GM18873 (cell line): ENCODE measurements around the gene HOXD10.

ENCODE experiments used
- ATAC-seq: cut with Tn5 transposase; IDR thresholded peaks from one replicate; pipeline ENCODE4 v1.9.1; 2021; ENCODE audit warnings: mild to moderate bottlenecking, moderate library complexity, moderate number of reproducible peaks; ENCODE audit not compliant: unreplicated experiment, low FRiP score

HOXD10 gene

DNA sequence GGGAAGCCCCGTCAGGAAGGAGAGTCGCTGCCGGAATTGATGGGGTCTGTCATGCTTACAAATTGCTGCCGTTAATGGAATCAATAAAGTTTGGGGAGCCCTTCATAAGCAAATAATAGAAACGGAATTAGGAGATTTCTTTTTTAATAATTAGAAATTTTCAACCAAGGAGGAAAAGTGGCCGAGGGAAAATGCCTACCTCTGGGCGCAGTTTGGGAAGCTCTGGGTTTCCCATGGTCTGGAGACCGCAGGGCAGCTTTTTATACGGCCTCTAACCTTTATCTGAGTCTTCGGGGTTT lies 34.1 kb upstream of the HOXD10 start:
- no peak for ATAC-seq

DNA sequence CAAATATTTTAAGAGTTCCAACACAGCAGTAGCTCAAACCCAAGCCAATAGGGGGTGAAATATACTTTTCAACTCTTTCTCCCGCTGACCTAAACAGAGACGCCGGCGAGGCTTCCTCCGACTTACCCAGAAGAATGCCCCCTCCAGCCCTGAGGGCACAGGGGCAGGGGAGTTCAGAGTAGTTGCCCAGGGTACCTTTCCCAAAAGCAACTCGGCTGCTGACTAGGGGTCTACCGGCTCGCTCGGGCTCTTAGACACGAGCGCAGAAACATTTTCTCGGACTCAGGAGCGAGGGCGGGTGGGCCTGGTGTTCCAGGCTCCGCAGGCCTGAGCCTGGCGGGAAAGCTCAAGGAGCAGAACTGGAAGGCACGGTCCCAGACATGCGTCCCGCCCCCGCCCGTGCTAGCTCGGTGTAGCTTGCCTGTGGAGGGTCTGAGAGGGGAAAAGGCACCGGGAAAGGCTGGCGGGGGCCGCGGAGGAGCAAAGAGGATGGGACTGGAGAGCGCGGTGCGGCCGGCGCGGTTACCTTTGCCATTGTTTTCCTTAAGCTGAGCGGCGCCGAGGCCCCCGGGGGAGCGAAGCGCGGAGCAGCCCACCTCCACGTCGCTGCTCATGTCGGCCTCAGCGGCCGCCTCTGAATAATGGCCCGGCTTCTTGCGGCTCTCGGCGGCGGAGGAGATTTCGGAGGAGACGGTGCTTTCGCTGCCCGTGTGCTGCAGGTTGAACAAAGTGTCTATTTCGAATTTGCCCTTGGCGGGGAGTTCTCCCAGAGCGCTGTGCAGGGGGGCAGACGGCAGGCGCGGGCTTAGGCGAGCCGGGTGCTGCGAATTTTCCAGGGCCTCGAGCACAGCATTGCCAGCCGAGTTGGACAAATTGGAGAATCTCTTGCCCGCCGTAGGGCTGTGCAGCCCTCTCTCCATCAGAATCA lies 33.5 kb upstream of the HOXD10 start:
- ATAC-seq, result no peak

DNA sequence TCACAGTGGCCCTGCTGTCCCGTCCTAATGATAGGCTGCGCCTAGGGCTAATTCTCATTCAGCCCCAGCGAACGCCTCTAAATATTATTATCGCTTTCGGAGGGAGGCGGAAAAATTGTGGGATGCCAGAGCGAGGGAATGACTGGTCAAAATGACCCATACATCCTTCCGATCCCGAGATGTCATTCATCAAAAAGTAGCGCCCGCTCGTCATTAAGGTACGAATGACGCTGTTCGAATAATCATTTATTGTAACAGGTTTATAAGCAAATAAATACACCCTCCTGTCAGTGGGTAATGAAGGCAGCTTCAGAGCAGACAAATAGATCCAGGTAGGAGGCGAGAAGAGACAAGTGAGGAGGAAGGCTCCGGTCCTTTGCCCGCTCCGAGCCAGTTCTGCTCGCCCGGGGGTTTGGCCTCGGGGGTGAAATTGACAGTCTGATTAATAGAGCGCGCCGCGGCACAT lies 32.7 kb upstream of the HOXD10 start, which contains the start of gene EVX2:
Gene EVX2, minus strand, starts transcription at position 167 of the 466 bp plus-strand sequence. CDS start 186 bp downstream, outside the sequence.
- ATAC-seq, result no peak

DNA sequence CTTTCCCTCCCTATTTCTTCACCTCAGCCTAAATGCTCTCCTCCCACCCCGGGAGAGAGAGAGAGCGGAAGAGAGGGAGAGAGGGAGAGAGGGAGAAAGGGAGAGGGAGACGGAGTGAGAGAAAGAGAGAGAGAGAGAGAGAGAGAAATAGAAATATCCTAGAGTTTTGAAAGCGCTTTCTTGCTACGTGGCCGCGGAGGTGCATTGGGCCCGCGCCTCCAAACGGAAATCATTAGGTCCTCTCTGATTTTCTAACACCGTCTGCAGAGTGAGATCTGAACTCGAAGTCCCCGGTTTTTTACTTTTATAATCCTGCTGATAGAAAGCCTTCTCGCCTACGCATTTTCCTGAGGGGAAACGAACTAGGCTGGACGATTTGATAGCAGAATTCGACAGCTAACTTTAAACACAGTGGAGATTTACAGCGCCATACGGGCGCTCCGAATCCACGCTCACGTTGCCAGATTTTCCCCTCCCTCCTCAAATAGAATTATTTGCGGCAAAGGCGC lies 31.9 kb upstream of the HOXD10 start:
- no peak for ATAC-seq

DNA sequence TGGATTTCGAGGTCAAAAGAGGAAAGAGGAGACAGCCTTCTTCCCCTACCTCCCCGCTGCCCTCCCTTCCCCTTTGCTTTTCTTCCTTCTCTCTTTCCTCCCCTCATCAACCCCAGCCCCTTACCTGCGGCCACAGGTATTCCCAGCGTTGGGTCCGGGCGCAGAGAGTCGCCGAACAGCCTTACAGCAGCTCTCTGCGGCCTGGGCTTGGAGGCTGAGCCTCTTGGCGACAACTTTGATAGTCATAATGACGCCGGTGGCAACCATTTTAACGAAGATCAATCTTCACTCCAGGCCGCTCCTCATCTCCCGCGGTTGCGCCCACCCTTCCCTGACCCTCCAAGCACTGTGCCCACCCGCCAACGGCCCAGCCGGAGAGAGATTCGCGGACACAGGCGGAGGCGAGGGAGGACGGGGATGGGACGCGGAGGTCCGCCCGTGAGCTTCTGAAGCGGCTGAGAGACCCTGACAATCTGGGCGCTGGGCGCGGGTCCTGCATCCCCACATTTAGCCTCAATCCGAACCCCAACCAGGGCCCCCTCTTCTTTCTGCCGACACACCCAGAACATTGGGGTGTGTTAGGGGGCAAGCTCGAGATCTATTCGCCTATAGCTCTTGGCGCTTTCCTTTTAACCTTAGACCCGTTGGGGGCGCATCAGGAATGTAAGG lies 31.3 kb upstream of the HOXD10 start:
- ATAC-seq, result no peak

DNA sequence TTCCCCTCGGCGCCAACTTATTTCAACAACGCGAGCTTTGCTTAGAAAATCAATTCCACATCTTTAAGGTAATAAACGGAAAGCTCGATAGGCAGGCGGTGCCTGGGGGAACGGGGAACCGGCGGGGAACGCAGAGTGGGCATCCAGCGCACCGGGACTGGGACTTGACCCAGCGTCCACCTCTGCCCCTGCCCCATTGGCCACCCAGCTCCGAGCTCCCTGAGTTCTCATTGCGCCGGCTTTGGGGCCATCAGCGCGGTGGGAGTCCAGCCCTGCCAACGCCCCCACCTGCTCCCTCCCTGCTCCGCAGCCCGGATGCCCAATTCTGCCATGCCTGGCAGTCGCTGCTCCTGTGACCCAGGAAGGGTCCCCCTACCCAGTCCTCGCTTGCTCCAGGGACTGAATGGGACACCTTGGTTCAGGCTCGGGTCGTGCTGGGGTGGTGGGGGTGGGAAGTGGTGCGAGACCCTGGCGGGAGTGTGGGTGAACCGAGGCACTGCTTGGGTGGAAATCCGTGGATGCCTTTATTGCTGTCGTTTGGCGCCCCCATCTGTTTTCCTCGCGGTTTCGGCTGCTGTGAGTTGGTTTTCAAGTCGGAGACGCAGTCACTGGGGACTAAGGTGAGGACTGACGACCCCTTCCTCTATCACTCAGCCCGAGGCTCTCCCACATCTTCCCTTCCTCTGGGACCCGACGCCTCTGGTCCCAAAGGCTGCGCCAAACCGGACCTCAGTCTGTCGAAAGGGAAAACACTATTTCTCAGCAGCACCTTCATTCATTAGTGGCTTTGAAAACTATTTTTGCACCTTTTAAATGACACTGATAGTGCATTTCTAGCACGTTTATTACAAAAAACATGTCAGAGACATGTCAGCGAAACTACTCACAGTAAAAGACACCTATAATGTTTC lies 30.5 kb upstream of the HOXD10 start:
- no peak for ATAC-seq

DNA sequence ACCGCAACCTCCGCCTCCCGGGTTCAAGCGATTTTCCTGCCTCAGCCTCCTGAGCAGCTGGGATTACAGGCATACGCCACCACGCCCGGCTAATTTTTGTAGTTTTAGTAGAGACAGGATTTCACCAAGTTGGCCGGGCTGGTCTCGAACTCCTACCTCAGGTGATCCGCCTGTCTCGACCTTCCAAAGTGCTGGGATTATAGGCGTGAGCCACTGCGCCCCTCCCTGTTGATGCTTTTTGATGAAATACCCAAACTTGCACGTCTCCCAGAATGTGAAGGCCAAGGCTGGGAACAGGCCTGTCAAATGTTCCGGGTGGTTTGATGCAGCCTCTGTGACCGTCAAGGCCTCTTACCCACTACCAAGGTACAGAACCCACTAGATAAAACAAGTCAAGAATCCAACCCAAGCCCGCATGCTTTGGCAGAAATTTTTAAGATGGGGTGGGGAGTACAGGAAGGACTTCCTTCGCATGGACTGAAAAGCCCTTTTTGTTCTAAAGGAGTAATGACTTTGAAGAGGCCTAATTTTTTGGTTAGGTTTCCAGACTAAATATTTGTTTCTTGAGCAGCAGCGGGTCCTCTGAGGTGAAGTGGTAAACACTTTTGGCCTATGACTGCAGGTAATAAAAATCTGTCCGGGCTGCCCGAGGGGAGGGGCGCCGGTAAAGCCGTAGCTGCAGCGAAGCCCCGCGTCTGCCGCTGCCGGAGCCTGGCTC lies 29.1 kb upstream of the HOXD10 start:
- no peak for ATAC-seq

DNA sequence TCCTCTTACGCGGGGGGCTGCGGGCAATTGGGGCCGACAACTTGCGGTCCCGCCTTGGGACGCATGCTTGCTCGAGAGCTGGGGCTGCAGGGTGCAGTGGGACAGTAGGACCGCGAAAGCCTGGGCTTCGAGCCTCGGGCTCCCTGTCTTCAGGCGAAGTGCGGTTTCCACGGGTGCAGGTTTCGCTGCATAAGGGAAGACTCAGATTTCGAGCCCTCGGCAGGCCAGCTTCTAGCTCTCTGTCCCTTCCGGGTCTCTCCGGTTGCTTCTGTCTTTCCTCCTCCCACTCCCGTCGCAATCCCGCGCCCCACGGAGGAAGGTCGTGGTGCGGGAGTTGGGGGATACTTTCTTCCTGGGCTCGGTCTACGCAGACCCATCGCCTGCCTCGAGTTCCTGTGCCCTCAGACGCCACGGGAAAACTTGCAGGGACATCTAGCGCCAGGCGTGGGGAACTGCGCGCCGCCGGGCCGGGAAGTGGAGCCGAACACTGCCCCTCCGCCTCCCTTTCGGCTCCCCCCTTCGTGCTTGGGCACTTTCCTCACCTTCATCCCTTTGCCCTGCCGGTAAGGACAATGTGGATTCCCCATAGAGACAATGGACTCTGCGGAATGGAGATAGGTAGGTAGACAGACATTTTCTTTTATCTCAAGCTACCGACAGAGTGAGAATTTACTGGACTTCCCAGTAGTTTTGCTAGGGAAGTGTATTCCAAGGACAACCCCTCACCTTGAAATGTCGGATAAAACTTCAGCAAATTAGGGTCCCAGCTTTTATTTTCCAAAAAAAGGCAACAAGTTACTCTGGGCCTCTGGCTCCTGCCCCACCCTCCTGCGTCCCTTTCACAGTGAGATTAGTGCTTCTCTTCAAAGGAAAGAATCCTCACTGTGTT lies 28.3 kb upstream of the HOXD10 start:
- ATAC-seq, result no peak

DNA sequence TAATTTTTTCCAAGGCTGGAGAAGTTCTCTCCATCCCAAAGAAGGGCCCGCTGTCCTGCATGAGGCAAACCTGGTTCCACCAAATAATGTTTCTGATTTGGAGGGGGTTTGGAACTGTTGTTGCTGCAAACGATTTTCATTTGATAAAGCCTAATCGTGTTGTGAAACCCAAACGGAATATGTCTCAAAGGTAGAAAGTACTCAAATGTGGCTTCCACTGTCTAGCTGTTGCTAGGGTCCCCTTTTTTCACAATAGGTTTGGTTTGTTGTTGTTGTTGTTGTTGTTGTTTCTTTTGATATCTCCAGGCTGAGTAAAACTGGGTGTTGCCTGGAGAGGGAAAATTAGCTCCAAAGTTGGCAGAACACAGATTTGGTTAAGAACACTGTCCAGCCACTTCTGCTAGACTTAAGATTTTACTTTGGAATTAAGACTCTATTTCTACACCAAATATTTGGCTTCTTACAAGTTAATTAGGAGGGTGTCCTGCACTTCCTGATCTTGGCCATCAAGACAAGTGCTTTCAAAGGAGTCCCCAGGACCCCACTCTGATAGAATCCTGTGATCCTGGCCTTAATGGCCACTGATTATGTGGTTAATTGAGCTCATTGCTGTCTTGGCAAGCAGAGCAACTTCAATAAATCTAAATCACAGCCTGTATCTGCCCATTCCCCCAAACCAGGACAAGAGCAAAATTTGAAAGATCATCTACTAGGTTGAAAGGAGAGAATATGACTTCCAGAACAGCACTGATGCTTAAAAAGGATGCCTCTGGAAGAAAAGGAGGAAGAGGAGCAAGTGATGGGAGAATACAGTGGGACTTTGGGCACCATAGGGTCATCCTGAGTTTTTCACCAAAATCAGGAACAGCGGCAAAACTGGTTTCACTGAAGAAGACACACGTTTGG lies 27.4 kb upstream of the HOXD10 start:
- no peak for ATAC-seq

DNA sequence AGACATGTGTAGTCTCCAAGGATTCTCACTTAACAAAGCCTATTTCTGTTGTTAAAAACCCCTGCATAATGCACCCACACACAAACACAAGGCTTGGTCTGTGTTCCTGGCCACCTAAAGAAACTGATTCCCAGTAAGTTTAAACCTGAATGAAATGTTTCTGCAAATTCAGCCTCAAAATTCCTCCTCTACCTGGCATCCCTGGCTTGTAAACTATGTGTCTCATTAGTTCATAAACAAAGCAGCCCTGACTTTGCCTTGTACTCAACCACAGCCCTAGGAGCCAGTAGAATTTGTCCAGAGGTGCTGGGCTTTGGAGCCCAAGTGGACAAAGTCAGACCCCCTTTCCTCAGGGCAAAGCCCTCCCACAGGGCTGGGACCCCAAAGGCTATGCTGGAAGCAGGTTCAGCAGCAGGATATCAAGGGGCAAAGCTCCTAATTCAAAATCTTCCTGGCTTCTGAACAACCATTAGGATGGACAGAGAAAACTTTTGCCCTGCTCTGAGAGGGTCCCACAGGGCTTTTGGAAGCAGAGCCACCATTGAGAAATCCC lies 26.7 kb upstream of the HOXD10 start:
- ATAC-seq, result no peak

DNA sequence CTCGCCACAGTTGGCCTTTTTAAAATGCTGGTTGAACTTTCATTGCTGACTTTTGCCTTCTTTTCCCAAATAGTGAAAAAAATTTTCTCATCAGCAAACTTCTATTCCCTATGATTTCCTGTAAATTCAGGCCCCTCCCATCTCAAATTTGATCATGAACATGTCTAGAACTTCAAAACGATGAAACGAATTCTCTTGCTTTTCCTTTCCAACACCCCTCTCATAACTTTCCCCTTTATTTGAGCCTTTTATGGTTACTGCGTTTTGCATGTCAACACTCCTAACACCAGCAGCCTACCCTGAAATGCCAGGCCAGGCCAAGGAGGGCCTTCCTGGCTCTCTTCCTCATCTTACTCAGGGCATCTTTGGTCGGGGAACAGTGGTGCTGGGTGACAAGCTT lies 25.7 kb upstream of the HOXD10 start:
- ATAC-seq, result no peak

DNA sequence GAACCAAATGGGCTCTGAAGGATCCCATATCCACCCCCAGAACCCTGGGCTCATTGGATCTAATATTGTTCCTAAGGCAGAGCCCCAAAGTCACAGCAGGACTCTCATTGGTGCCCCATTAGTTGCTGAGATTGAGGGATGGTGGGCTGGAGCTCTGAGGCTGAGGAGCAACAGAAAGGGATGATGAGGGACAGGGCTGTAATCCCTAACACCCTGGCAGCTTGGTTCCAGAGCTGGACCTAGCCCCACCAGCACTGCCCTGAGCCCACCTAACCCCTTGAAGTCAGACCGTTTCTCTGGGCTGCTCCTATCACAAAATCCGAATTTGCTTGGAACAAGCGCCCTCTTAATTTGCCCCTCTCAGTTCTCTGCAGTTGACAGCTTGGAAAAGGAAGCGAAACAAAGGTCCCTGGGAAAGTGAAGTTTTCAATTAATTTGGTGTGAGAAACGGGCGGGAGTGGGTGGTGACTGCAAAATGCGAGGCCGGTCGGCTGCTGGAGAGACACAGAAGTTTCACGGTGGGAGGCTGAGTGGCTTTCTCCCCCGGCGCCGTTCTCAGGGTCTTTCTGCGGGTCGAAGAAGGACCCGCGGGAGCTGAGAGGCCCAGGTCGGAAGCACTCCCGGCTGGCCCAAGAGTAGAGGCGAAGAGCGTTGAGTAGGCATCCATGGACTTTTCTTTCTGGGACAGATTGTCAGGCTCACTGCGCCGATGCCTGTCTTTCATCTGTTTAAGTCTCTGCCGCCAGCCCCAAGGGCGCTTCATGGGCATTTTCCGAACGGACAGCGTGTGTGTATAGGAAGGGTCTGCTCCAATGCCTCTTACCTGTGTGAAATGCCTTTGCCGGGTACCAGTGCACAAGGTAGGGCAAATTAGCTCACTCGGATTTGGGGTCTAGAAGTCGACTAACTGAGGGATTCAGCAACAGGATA lies 25.0 kb upstream of the HOXD10 start:
- no peak for ATAC-seq

DNA sequence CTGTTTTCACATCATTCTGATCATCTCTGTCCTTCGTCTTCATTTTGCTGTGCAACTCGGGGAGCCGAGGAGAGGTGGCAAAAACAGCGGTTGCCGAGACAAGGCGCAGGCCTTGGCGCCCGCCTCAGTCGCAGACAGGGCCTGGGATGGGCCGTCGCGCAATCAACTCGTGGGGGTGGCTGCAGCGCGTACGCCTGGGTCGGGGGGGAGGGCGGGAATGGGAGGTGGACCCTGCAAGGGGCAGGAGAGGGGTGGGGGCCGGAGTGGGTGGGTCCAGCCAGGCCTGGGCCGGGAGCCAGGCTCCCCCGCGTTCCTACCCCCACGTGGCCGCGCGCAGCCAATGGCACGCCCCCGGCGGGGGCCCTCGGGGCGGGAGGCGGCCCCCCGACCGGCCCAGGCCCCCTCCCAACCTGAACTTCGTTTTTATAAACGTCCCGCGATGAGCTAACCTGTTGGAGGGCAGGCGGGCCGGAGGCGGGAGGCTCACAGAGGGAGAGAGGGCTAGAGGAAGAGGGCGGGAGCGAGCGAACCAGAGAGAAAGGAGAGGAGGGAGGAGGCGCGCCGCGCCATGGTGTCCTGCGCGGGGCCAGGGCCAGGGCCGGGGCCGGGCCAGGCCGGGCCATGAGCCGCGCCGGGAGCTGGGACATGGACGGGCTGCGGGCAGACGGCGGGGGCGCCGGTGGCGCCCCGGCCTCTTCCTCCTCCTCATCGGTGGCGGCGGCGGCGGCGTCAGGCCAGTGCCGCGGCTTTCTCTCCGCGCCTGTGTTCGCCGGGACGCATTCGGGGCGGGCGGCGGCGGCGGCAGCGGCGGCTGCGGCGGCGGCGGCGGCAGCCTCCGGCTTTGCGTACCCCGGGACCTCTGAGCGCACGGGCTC lies 24.1 kb upstream of the HOXD10 start, which contains the start of gene HOXD13:
Gene HOXD13, plus strand, starts transcription at position 452 of the 875 bp plus-strand sequence. Its CDS starts 170 bp downstream, at position 622.
- ATAC-seq, result no peak

DNA sequence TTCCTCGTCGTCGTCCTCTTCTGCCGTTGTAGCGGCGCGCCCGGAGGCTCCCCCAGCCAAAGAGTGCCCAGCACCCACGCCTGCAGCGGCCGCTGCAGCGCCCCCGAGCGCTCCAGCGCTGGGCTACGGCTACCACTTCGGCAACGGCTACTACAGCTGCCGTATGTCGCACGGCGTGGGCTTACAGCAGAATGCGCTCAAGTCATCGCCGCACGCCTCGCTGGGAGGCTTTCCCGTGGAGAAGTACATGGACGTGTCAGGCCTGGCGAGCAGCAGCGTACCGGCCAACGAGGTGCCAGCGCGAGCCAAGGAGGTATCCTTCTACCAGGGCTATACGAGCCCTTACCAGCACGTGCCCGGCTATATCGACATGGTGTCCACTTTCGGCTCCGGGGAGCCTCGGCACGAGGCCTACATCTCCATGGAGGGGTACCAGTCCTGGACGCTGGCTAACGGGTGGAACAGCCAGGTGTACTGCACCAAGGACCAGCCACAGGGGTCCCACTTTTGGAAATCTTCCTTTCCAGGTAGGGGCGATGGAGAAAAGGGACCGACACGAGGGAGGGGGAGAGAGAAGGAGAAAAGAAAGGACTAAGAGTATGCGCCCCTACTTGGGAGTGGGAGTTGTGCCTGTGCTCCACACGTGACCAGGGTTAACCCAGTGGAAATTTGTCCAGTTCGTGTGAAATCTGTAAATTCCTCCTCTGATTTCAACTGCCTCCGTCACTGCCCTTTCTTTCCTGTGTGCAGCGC lies 23.3 kb upstream of the HOXD10 start:
- ATAC-seq, result no peak

DNA sequence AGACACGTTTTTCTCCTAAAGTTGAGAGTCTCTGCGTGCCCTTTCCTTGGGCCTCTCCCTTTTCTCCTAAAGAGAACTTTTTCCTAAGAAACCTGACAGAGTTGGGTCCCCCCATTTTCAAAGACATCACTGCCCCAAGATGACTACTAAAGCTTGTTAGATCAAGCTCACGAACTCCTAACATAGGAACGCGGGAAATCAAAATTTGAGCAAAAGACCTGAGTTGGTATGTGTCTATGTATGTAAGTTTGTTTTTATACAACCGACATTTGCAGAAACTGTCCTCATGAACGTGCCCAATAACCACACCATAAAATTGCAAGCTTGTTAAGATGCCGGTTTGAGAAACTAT lies 22.7 kb upstream of the HOXD10 start:
- no peak for ATAC-seq
